GDM1 (cell line): ENCODE data around the gene IFI30.

Source experiments
- DNase-seq: peaks from one replicate; lab custom pipeline; 2025; lab: John Stamatoyannopoulos, UW

Gene IFI30

DNA sequence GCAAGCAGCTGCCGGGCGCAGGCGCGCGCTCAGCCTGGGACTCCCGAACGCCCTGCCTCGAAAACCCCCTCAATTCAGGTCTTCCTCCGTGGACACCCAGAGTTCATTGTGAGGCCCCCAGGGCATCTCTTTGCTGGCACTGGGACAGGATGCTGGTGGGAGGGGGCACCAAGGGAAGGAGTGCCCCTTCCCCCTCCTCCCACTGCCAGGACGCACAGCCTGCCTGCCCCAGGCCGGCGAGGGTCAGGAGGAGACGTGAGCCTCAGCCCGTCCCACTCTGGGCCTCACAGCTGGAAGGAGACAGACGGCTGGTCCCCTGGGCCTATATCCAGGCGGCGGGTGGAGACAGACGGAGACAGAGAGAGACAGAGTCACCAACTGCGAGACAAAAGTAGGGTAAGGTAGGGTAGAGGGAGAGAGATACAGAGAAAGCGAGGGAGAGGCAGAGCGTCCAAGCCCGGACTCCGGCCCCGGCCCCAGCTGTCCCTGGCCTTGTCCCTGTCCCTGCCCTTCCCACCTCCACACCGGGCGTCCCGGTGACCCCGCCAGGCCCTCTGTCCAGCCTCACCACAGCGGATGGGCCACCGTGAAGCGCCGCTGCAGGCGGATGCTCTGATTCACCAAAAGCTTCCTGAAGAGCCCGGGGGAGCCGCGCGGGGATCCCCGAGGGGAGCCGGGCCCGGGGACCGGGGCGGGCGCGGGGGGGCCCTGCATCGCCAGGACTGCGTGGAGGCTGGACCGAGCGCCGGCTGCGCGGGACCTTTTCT is 52.3 kb downstream of the IFI30 start, which contains the start of gene PDE4C:
Gene PDE4C (minus strand): TSS at position 737 of the 767 bp plus-strand sequence. CDS start 23 bp downstream, at position 714.
- DNase-seq, result no peak

- no peak for DNase-seq
Observed at GRCh38 chr19:18226956-18227780, 53.6 kb downstream of the IFI30 start.
